ENCODE results near the gene CRYBG1. TPM values are rescaled to one million over a fixed set of nuclear protein-coding genes. Genes with fewer than 3 reads are reported as not detected.
A peak's percentile ranks its signal among the peaks of the same experiment; 100 is the strongest.

Gene CRYBG1
- total RNA-seq, 1 experiment from 2014 or later = 2.9 TPM

DNA sequence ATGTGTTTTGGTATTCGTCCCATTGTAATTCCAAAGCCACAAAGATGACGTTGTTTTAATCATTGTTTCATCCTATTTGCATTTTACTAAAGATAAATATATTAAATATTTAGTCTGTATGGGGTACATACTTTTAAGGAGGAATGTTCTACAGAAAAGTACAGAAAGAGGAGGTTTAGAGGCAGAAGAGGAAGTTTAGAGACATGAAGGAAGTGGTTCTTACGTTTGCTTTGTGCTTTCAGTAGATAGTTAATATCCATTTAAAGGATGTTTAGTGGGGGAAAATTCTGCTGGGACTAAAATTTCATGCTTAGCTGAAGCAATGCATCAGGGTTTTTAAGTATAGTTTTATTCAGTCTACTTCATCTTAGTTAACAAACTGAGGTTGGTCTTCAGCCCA lies 116.6 kb downstream of the CRYBG1 start:
- ChIA-PET CTCF (no interaction called here), POLR2A (ENCODE audit: low non-redundant PET) (no interaction called here)
- DNase-seq (ENCODE audit: low spot score) = no peak
- Histone ChIP-seq H3K4me3 (ENCODE audit: low read depth, low read length, poor library complexity, severe bottlenecking) (no peak overlapping the region), H3K27me3 (replicated peaks; ENCODE audit: insufficient read depth, low read depth, low read length, poor library complexity) (no peaks in the 10 kb centered on the region), H3K36me3 (ENCODE audit: insufficient read depth, low read length, poor library complexity, severe bottlenecking) (no peaks in the 10 kb centered on the region), H3K4me1 (ENCODE audit: insufficient read depth, low read length, poor library complexity, severe bottlenecking) (no peaks in the 10 kb centered on the region), H3K9me3 (ENCODE audit: low read depth, low read length, poor library complexity, severe bottlenecking) (no peaks in the 10 kb centered on the region), H3K27ac (ENCODE audit: low read depth, low read length, poor library complexity, severe bottlenecking) (no peak overlapping the region)
- BruUV-seq (replicated peaks) = no TSS peak
- intact Hi-C loops (cut with micrococcal nuclease; ENCODE audit: unreplicated experiment) = no loop called here
- TF ChIP-seq, protein P1, sequence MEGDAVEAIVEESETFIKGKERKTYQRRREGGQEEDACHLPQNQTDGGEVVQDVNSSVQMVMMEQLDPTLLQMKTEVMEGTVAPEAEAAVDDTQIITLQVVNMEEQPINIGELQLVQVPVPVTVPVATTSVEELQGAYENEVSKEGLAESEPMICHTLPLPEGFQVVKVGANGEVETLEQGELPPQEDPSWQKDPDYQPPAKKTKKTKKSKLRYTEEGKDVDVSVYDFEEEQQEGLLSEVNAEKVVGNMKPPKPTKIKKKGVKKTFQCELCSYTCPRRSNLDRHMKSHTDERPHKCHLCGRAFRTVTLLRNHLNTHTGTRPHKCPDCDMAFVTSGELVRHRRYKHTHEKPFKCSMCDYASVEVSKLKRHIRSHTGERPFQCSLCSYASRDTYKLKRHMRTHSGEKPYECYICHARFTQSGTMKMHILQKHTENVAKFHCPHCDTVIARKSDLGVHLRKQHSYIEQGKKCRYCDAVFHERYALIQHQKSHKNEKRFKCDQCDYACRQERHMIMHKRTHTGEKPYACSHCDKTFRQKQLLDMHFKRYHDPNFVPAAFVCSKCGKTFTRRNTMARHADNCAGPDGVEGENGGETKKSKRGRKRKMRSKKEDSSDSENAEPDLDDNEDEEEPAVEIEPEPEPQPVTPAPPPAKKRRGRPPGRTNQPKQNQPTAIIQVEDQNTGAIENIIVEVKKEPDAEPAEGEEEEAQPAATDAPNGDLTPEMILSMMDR (conservative IDR thresholded peaks at IDR 0.05; ENCODE audit: low read depth, low read length) = no peak
- no peak for TF ChIP-seq EZH2 (IDR thresholded peaks at IDR 0.05; ENCODE audit: borderline replicate concordance, low read depth, low read length, poor library complexity, severe bottlenecking)

- DNase-seq (ENCODE audit: low spot score) = peak; percentile 32
- CTCF ChIA-PET = no interaction called here
- no TSS peak for BruUV-seq (replicated peaks)
- Histone ChIP-seq H3K4me3 (ENCODE audit: low read depth, low read length, poor library complexity, severe bottlenecking) (no peak overlapping the region), H3K36me3 (ENCODE audit: insufficient read depth, low read length, poor library complexity, severe bottlenecking) (no peaks in the 10 kb centered on the region), H3K27me3 (replicated peaks; ENCODE audit: insufficient read depth, low read depth, low read length, poor library complexity) (no peaks in the 10 kb centered on the region), H3K9me3 (ENCODE audit: low read depth, low read length, poor library complexity, severe bottlenecking) (no peaks in the 10 kb centered on the region), H3K4me1 (ENCODE audit: insufficient read depth, low read length, poor library complexity, severe bottlenecking) (no peaks in the 10 kb centered on the region), H3K27ac (ENCODE audit: low read depth, low read length, poor library complexity, severe bottlenecking) (no peak overlapping the region)
- TF ChIP-seq, protein P1 (conservative IDR thresholded peaks at IDR 0.05; ENCODE audit: low read depth, low read length) = no peak
- no peak for TF ChIP-seq EZH2 (IDR thresholded peaks at IDR 0.05; ENCODE audit: borderline replicate concordance, low read depth, low read length, poor library complexity, severe bottlenecking)
- POLR2A ChIA-PET (ENCODE audit: low non-redundant PET) = no interaction called here
- intact Hi-C loops (cut with micrococcal nuclease; ENCODE audit: unreplicated experiment) = no loop called here
Measured at GRCh38 chr6:106477790-106478189, 117.3 kb downstream of the CRYBG1 start.

DNA sequence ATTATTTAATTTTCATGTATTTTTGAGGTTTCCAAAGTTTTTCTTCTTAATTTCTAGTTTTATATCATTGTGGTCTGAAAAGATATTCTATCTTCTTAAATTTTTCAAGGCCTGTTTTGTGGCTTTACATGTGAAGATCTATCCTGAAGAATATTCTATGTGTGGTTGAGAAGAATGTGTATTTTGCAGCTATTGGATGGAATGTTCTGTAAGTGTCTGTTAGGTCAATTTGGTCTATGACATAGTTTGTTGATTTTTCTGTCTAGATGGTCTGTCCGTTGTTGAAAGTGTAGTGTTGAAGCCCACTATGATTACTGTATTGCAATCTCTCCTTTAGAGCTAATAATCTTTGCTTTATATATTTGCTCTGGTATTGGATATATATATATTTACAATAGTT lies 125.7 kb downstream of the CRYBG1 start:
- H3K9me3 ChIP-seq (ENCODE audit: low read depth, low read length, poor library complexity, severe bottlenecking) = no peaks in the 10 kb centered on the region
- no peaks in the 10 kb centered on the region for H3K36me3 ChIP-seq (ENCODE audit: insufficient read depth, low read length, poor library complexity, severe bottlenecking)
- no peak for TF ChIP-seq EZH2 (IDR thresholded peaks at IDR 0.05; ENCODE audit: borderline replicate concordance, low read depth, low read length, poor library complexity, severe bottlenecking)
- TF ChIP-seq, protein P1 (conservative IDR thresholded peaks at IDR 0.05; ENCODE audit: low read depth, low read length) = no peak
- ChIA-PET CTCF (no interaction called here), POLR2A (ENCODE audit: low non-redundant PET) (no interaction called here)
- H3K4me3 ChIP-seq (ENCODE audit: low read depth, low read length, poor library complexity, severe bottlenecking) = no peak overlapping the region
- no peaks in the 10 kb centered on the region for H3K4me1 ChIP-seq (ENCODE audit: insufficient read depth, low read length, poor library complexity, severe bottlenecking)
- no TSS peak for BruUV-seq (replicated peaks)
- intact Hi-C loops (cut with micrococcal nuclease; ENCODE audit: unreplicated experiment) = no loop called here
- DNase-seq (ENCODE audit: low spot score) = no peak
- H3K27me3 ChIP-seq (replicated peaks; ENCODE audit: insufficient read depth, low read depth, low read length, poor library complexity) = peaks cover 7% of the 10 kb centered on the region
- no peak overlapping the region for H3K27ac ChIP-seq (ENCODE audit: low read depth, low read length, poor library complexity, severe bottlenecking)

All from A673 (cell line).